Type B pancreatic cell (in vitro differentiated cells): ENCODE results near the gene SNX13. TPM values are rescaled to one million over a fixed set of nuclear protein-coding genes. Genes with fewer than 3 reads are reported as not detected.

Experiments
- DNase-seq: peaks from one replicate; pipeline ENCODE4 v3.0.0; 2021; ENCODE audit warnings: mixed read lengths; ENCODE audit not compliant: unreplicated experiment; ENCODE audit errors: extremely low spot score
- H3K27ac Mint-ChIP-seq: 2 replicates; pipeline ENCODE4 v1.8.0; 2021; ENCODE audit warnings: mild to moderate bottlenecking, mixed read lengths
- H3K27me3 Mint-ChIP-seq: 2 replicates; pipeline ENCODE4 v1.8.0; 2021; ENCODE audit warnings: mixed read lengths
- H3K36me3 Mint-ChIP-seq: 2 replicates; pipeline ENCODE4 v1.8.0; 2021; ENCODE audit warnings: mixed read lengths
- H3K4me1 Mint-ChIP-seq: one replicate; pipeline ENCODE4 v1.8.0; 2021; ENCODE audit warnings: mixed read lengths; ENCODE audit not compliant: unreplicated experiment
- H3K4me3 Mint-ChIP-seq: 2 replicates; pipeline ENCODE4 v1.8.0; 2021; ENCODE audit warnings: mild to moderate bottlenecking, mixed read lengths
- H3K9me3 Mint-ChIP-seq: 2 replicates; pipeline ENCODE4 v1.8.0; 2021; ENCODE audit warnings: mixed read lengths
- CTCF ChIP-seq: fragments of 200-600 bp; sonication (generic); conservative IDR thresholded peaks from 2 replicates; pipeline ENCODE4 v1.5.0; 2021; ENCODE audit warnings: antibody characterized with exemption, mild to moderate bottlenecking
- total RNA-seq: library from RNA; stranded (reverse); gene quantifications from 2 replicates; pipeline ENCODE4 v1.2.1, GENCODE V29; 2021; ENCODE audit warnings: low replicate concordance

SNX13 gene
- total RNA-seq, 1 donor from 2014 or later, result 48.9 TPM

- Mint-ChIP-seq H3K9me3 (no peaks in the 10 kb centered on the region), H3K27me3 (no peaks in the 10 kb centered on the region), H3K4me1 (no peaks in the 10 kb centered on the region), H3K27ac (no peak overlapping the region), H3K36me3 (peaks cover 5% of the 10 kb centered on the region), H3K4me3 (no peak overlapping the region)
- DNase-seq, result no peak
- no peak for TF ChIP-seq CTCF
These were observed 37.0 kb downstream of the SNX13 start for GRCh38 chr7:17903337-17903736.

GRCh38 chr7:17902599-17902998, 37.7 kb downstream of the SNX13 start:
- Mint-ChIP-seq H3K4me3 (no peak overlapping the region), H3K9me3 (no peaks in the 10 kb centered on the region), H3K27me3 (no peaks in the 10 kb centered on the region)

GRCh38 chr7:17900464-17900863, 39.8 kb downstream of the SNX13 start:
- Mint-ChIP-seq H3K36me3 (no peaks in the 10 kb centered on the region), H3K27ac (no peak overlapping the region), H3K4me3 (no peak overlapping the region), H3K9me3 (no peaks in the 10 kb centered on the region), H3K4me1 (no peaks in the 10 kb centered on the region), H3K27me3 (no peaks in the 10 kb centered on the region)
- DNase-seq, result no peak
- TF ChIP-seq CTCF, result no peak

More at GRCh38 chr7:17902599-17902998, 37.7 kb downstream of the SNX13 start:
- no peak for TF ChIP-seq CTCF
- no peak for DNase-seq
- Mint-ChIP-seq H3K27ac (no peak overlapping the region), H3K4me1 (no peaks in the 10 kb centered on the region), H3K36me3 (no peaks in the 10 kb centered on the region)

- TF ChIP-seq CTCF, result no peak
- Mint-ChIP-seq H3K27me3 (no peaks in the 10 kb centered on the region), H3K4me3 (no peak overlapping the region), H3K9me3 (no peaks in the 10 kb centered on the region), H3K4me1 (no peaks in the 10 kb centered on the region), H3K36me3 (no peaks in the 10 kb centered on the region), H3K27ac (no peak overlapping the region)
- DNase-seq, result no peak
These were observed 42.2 kb downstream of the SNX13 start for GRCh38 chr7:17898111-17898510.

GRCh38 chr7:17887286-17887685, 53.0 kb downstream of the SNX13 start:
- H3K9me3 Mint-ChIP-seq, result no peaks in the 10 kb centered on the region
- no peaks in the 10 kb centered on the region for H3K4me1 Mint-ChIP-seq
- no peak for DNase-seq
- H3K36me3 Mint-ChIP-seq, result peaks cover 34% of the 10 kb centered on the region
- H3K27me3 Mint-ChIP-seq, result no peaks in the 10 kb centered on the region
- H3K4me3 Mint-ChIP-seq, result no peak overlapping the region
- H3K27ac Mint-ChIP-seq, result no peak overlapping the region
- no peak for TF ChIP-seq CTCF

- no peak overlapping the region for H3K4me3 Mint-ChIP-seq
- no peak overlapping the region for H3K27ac Mint-ChIP-seq
- H3K36me3 Mint-ChIP-seq, result peaks cover 29% of the 10 kb centered on the region
- no peak for TF ChIP-seq CTCF
- H3K4me1 Mint-ChIP-seq, result no peaks in the 10 kb centered on the region
- H3K9me3 Mint-ChIP-seq, result no peaks in the 10 kb centered on the region
- no peaks in the 10 kb centered on the region for H3K27me3 Mint-ChIP-seq
- no peak for DNase-seq
These were observed 57.6 kb downstream of the SNX13 start for GRCh38 chr7:17882685-17883084.
